HG02759 (cell line): Measurements from ENCODE around the gene COA1.
"Not testable (repeated sequence)": the region's sequence is repeated elsewhere in the genome, so short reads cannot be mapped to it uniquely, and the experiment has no call there.

ENCODE experiments used
- ATAC-seq: cut with Tn5 transposase; IDR thresholded peaks from one replicate; pipeline ENCODE4 v1.9.1; 2021; ENCODE audit warnings: mild to moderate bottlenecking, moderate library complexity; ENCODE audit not compliant: unreplicated experiment

COA1 gene

GRCh38 chr7:43637114-43637806 lies 92.1 kb downstream of the COA1 start:
- ATAC-seq, result no peak

- ATAC-seq, result no peak
These were observed 93.2 kb downstream of the COA1 start for GRCh38 chr7:43636093-43636492.

GRCh38 chr7:43634384-43634783 lies 94.9 kb downstream of the COA1 start:
- no peak for ATAC-seq

DNA sequence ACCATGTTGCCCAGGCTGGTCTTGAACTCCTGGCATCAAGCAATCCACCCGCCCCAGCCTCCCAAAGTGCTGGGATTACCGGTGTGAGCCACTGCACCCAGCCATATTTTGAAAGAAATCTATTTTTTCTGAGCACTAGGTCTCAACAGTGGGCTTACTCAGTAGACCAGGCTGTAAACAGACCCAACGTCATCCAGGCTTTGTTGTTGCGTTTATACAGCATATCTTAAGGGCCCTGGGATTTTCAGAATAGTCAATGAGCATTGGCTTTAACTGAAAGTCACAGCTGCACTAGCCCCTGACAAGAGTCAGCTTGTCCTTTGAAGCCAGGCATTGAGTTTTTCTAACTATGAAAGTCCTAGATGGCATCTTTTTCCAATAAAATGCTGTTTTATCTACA lies 96.6 kb downstream of the COA1 start:
- no peak for ATAC-seq

DNA sequence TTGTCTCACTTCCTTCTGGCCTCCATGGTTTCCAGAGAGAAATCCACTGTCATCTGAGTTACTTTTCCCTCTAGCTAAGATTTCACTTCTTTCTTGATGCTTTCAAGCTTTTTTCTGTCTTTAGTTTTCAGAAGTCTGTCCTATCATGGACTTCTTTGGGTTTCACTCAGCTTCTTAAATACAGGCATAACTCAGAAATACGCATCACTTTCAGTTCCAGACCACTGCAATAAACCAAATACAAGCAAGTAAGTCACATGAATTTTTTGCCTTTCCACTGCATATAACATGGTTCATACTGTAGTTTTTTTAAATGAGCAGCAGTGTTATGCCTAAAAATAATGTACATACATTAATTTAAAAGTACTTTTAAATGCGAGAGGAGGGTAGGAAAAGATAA lies 97.8 kb downstream of the COA1 start:
- no peak for ATAC-seq

- no peak for ATAC-seq
These were observed 98.8 kb downstream of the COA1 start for GRCh38 chr7:43630482-43630881.

- no peak for ATAC-seq
These were observed 99.5 kb downstream of the COA1 start for GRCh38 chr7:43629857-43630256.

DNA sequence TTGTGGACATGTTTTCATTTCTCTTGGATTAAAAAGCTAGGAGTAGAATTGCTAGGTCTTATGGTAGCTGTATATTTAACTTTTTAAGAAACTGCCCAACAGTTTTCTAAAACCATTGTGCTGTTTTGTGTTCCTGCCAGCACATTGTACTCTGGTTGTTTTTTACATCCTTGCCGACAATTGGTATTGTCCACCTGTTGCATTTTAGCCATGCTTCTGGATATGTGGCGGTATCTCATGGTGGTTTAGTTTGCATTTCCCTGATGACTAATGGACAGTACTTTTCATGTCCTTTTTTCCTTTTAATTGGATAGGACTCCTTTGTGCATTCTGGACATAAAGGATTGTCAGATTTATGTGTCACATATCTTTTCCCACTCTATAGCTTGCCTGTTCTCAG lies 100.9 kb downstream of the COA1 start:
- ATAC-seq, result no peak

DNA sequence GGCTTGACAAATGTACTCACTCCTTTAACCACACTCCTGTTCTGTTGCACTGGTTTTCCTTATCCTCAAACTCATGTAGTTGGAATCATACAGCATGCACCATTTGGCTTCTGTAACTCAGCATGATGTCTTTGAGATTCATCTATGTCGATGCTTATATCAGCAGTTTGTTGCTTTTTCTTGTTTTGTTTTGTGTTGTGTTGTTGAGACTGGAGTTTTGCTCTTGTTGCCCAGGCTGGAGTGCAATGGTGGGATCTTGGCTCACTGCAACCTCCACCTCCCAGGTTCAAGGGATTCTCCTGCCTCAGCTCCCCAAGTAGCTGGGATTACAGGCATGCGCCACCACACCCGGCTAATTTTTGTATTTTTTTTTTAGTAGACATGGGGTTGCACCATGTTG lies 101.5 kb downstream of the COA1 start:
- ATAC-seq, result not testable (repeated sequence)

DNA sequence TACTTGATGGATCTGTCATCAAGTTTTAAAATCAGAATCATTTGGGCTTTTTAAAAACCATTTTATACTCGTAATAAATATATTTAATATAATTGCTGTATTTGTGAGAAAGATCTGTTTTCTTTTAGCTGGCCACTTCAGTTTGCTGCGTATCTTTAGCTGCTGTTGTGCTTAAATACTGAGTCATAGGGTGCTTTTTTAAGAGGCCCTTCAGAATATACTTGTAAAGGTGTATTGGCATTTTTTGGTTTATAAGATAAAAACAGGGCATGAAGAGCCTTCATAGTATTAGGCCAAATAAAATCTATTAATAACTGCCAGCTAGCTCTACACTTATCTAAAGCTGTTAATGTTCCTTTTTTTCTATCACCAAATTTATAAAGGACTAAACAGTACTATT lies 102.6 kb downstream of the COA1 start:
- ATAC-seq, result no peak

DNA sequence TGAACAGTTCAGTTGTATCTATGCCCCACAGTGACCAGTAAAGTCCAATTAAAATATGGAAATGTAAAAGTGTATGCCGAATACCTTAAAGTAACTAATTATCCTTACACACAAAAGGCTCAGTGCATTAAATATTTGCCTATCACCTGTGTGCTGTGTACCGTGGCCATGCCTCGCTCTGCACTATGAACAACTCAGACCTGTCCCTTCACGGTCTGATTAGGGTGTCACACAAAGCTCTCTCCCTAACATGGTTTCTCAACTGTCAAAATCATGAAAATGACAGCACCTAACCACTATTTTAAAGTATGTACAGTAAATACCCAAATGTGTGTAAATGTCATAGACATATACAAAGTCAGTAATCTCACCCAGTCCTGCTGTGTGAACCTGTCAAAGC lies 103.3 kb downstream of the COA1 start:
- ATAC-seq, result peak; percentile 48

- ATAC-seq, result peak; percentile 64
These were observed 103.9 kb downstream of the COA1 start for GRCh38 chr7:43625453-43625852.

DNA sequence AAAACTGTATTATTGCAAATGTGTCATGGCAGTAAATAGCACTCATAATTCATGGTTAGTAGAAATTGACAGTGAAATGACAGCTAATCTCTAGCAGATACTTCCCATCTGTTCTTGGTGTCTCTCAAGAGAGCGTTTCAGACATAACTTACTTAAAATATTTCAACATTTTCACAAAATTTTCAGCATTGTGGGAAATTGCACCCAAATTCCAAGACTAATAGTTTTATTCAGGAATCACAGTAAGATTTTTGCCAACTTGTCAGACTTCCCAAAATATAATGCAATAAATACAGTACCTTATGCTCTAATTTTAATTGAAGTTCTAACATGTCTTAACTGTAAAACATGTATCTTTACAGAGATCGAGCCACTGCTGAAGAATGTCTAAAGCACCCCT lies 105.2 kb downstream of the COA1 start:
- ATAC-seq, result no peak

DNA sequence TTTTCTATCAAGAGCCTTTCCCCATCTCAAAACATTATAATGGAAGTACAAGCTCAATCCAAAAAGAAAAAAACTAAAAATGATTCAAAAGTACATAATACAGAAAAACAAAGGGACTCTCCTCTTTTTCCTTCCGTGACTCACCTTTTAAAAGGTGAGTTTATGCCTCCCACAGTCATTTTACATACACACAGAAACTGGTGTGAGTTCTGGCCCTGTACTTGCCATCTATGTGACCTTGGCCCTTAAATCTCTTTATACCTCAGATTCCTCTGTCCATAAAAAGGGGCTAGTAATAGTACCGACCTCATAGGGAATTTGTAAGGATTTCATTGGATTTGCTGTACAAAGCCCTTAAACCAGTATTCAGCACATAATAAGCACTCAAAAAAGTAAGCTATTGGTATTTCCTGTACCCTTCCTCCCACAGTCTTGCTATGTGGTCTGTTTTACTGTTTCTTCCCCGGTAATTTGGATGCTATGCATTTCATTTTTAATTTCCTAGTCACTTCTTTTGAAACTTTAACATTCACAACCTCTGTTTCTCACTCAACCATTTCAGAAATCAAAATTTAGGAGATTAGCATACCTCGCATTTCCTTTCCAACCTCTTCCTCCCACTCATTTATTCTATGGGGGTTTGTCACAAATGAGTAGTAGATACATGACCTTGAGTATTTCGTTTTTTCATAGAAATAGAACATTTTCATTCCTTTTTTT lies 107.4 kb downstream of the COA1 start:
- ATAC-seq, result no peak

GRCh38 chr7:43619213-43620012 lies 109.9 kb downstream of the COA1 start:
- no peak for ATAC-seq

DNA sequence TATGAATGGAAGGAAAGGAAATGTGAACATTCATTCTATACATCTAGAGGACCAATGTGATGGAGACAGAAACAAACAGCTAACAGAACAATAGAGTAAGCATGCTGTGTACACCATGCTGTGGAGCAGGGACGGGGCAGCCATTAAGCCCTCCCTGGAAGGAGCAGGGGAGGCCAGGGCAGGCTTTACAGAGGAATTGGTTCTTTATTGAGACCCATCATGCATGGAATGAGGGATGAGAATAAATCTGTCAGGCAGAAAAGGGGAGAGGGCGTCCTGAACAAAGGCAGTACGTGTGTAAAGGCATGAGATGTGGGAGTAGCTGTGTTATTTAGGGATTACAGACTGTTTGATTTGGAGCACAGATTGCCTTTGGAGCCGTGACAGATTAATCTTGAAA lies 111.2 kb downstream of the COA1 start:
- ATAC-seq, result no peak

- ATAC-seq, result no peak
These were observed 112.3 kb downstream of the COA1 start for GRCh38 chr7:43616977-43617376.

GRCh38 chr7:43615558-43616145 lies 113.7 kb downstream of the COA1 start:
- no peak for ATAC-seq

GRCh38 chr7:43612599-43613589 lies 116.4 kb downstream of the COA1 start:
- ATAC-seq, result peak; percentile 83

- ATAC-seq, result no peak
These were observed 117.2 kb downstream of the COA1 start for GRCh38 chr7:43612128-43612527.
